Colonic mucosa (tissue), 4 donors: ENCODE results near the gene CCDC9B. TPM values are rescaled to one million over a fixed set of nuclear protein-coding genes. Genes with fewer than 3 reads are reported as not detected.

Source experiments
- DNase-seq: peaks from one replicate; pipeline ENCODE4 v3.0.0-alpha.2; 2020
- H3K27ac ChIP-seq: fragments of 200-600 bp; one replicate; pipeline ENCODE4 v1.8.0; 2021
- H3K27me3 ChIP-seq: fragments of 200-600 bp; one replicate; pipeline ENCODE4 v1.8.0; 2021
- H3K36me3 ChIP-seq: fragments of 200-600 bp; one replicate; pipeline ENCODE4 v1.8.0; 2021
- H3K4me1 ChIP-seq: fragments of 200-600 bp; one replicate; pipeline ENCODE4 v1.8.0; 2021; ENCODE audit warnings: mild to moderate bottlenecking
- H3K4me3 ChIP-seq: fragments of 200-600 bp; one replicate; pipeline ENCODE4 v1.8.0; 2021
- H3K9ac ChIP-seq, 2 donors: one replicate each; pipeline ENCODE4 v1.7.0; 2013; ENCODE audit warnings: control low read depth in 2 of 2, low read depth in 2 of 2, low read length in 2 of 2
- H3K9me3 ChIP-seq: fragments of 200-600 bp; one replicate; pipeline ENCODE4 v1.8.0; 2021
- intact Hi-C: fragments of 100-400 bp; cut with DNase I; formaldehyde crosslinking; loops from one replicate; pipeline ENCODE4 v1.14.1; 2022
- total RNA-seq, 2 donors: library from RNA; stranded (reverse); fragmentation: NEBNext Ultra II Directional in 1 of 2; extraction: Animal tissue kit (Norgen Biotek cat#: 25700) in 1 of 2; gene quantifications; one replicate each; pipeline ENCODE4 v1.2.1, GENCODE V29; 2021
- TF ChIP-seq, protein P1 (sequence below): fragments of 200-600 bp; IDR thresholded peaks from one replicate; pipeline ENCODE4 v1.8.0; 2022; ENCODE audit warnings: antibody characterized with exemption, mild to moderate bottlenecking
- donor health status: healthy.
- donor health status: DM: no; HTN: no; CAD: no.
- donor health status: DM: no; HTN: no; CAD: no.

CCDC9B gene
- total RNA-seq, 2 donors from 2014 or later: 13.1 to 28.7 TPM

DNA sequence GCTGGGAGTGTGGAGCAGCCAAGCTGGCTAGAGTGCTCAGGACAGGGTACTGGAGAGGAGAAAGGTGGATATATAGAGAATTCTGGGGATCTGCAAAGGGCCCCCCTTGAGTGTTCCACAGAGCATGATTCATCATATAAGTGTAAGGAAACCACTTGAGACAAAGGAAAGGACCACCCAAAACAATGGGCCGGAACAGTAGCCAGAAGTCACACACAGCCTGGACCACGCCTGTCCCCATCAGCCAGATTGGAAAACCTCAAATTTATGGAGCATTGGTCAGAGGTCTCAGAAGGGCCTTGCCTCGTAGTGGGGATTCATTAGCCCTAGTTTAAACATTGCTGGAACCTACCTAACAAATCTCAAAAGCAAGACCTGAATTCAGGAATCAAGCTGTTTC is 36.9 kb upstream of the CCDC9B start:
- Histone ChIP-seq H3K9ac (no peak overlapping the region), H3K27me3 (no peaks in the 10 kb centered on the region), H3K4me3 (no peak overlapping the region), H3K27ac (no peak overlapping the region), H3K36me3 (no peaks in the 10 kb centered on the region), H3K9me3 (no peaks in the 10 kb centered on the region), H3K4me1 (peaks cover 3% of the 10 kb centered on the region)
- intact Hi-C loops: no loop called here
- no peak for DNase-seq
- TF ChIP-seq, protein P1, sequence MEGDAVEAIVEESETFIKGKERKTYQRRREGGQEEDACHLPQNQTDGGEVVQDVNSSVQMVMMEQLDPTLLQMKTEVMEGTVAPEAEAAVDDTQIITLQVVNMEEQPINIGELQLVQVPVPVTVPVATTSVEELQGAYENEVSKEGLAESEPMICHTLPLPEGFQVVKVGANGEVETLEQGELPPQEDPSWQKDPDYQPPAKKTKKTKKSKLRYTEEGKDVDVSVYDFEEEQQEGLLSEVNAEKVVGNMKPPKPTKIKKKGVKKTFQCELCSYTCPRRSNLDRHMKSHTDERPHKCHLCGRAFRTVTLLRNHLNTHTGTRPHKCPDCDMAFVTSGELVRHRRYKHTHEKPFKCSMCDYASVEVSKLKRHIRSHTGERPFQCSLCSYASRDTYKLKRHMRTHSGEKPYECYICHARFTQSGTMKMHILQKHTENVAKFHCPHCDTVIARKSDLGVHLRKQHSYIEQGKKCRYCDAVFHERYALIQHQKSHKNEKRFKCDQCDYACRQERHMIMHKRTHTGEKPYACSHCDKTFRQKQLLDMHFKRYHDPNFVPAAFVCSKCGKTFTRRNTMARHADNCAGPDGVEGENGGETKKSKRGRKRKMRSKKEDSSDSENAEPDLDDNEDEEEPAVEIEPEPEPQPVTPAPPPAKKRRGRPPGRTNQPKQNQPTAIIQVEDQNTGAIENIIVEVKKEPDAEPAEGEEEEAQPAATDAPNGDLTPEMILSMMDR: no peak

DNA sequence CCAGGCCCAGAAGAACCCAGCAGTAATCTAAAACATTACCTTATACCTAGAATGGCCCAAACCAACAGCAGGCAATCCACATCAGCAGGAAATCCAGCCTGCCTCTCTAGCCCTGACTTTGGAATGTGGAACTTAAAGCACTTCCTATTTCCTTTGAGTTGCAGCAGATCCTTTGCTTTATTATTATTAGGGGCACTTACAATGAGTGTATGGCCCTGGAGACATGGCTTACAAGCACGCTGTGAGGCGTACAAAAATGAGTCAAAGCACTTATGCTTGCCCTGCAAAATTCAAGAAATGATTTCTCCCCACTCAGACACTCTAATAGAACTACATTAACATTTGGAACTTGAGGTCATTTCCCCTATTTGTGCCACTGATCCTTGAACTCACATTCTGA is 32.2 kb upstream of the CCDC9B start:
- Histone ChIP-seq H3K27me3 (no peaks in the 10 kb centered on the region), H3K27ac (no peak overlapping the region), H3K4me1 (no peaks in the 10 kb centered on the region), H3K4me3 (no peak overlapping the region), H3K36me3 (no peaks in the 10 kb centered on the region), H3K9ac (no peak overlapping the region), H3K9me3 (no peaks in the 10 kb centered on the region)
- TF ChIP-seq, protein P1: no peak
- intact Hi-C loops: no loop called here
- DNase-seq: no peak

DNA sequence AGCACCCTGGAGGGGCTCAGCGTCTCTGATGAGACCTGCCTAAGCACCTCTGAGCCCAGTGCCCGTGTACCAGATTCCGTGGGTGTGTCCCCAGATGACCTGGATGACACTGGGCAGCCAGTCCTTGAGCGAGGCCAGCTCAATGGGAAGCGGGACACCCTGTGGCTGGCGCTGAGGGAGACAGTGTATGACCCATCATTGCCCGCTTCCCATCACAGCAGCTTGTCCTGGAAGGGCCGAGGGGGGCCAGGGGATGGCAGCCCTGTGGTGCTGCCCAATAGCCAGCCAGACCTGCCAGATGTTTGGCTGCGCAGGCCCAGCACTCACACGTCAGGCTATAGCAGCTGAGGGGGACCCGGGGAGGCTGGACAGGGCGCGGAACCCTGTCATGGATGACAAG is 29.2 kb upstream of the CCDC9B start:
- Histone ChIP-seq H3K27me3 (no peaks in the 10 kb centered on the region), H3K9ac (no peak overlapping the region), H3K36me3 (no peaks in the 10 kb centered on the region), H3K27ac (no peak overlapping the region), H3K4me3 (no peak overlapping the region), H3K4me1 (peaks cover 9% of the 10 kb centered on the region), H3K9me3 (no peaks in the 10 kb centered on the region)
- TF ChIP-seq, protein P1: no peak
- no peak for DNase-seq
- intact Hi-C loops: loop anchor here (2.0 to 5.0 kb wide), 2 partner anchors 48 to 53 kb away; partner anchors contain the start of gene INAFM2

DNA sequence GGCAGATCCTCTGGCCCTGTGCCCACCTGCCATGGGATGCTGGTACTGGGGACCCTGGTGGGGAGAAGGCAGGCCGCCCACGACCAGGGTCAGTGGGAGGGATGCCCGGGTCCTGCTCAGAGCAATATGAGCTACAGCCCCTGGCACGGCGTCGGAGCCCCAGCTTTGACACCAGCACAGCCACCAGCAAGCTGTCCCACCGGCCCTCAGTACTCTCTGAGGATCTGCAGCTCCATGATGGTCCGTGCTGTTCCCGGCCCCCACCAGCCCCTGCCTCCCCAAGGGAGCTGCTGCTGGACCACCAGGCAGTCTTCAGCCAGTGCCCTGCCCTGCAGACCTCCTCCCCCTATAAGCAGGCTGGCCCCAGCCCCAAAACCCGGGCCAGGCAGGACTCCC is 28.7 kb upstream of the CCDC9B start:
- no peak overlapping the region for H3K4me3 ChIP-seq
- TF ChIP-seq, protein P1: no peak
- no peaks in the 10 kb centered on the region for H3K36me3 ChIP-seq
- no peak overlapping the region for H3K27ac ChIP-seq
- no peak overlapping the region for H3K9ac ChIP-seq
- H3K9me3 ChIP-seq: no peaks in the 10 kb centered on the region
- no peak for DNase-seq
- peaks cover 9% of the 10 kb centered on the region for H3K4me1 ChIP-seq
- intact Hi-C loops: loop anchor here (2.0 to 5.0 kb wide), 2 partner anchors 47 to 53 kb away; partner anchors contain the start of gene INAFM2
- no peaks in the 10 kb centered on the region for H3K27me3 ChIP-seq

DNA sequence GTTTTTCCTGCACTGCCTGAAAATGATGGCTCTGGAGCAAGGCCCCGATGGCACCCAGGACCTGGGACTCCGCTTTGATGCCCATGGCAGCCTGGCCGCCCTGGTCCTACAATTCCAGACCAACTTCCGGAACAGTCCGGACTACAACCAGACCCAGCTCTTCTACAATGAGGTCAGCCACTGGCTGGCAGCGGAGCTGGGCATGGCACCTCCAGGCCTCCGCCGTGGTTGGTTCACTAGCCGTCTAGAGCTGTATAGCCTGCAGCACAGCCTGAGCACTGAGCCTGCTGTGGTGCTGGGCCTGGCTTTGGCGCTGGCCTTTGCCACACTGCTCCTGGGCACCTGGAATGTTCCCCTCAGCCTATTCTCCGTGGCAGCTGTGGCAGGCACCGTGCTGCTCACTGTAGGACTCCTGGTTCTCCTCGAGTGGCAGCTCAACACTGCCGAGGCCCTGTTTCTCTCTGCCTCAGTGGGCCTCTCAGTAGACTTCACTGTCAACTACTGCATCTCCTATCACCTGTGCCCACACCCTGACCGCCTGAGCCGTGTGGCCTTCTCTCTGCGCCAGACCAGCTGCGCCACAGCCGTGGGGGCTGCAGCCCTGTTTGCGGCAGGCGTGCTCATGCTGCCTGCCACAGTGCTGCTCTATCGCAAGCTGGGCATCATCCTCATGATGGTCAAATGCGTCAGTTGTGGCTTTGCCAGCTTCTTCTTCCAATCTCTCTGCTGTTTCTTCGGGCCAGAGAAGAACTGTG is 28.2 kb upstream of the CCDC9B start:
- H3K27me3 ChIP-seq: no peaks in the 10 kb centered on the region
- DNase-seq: no peak
- H3K9ac ChIP-seq: no peak overlapping the region
- no peaks in the 10 kb centered on the region for H3K36me3 ChIP-seq
- H3K27ac ChIP-seq: no peak overlapping the region
- H3K4me1 ChIP-seq: peaks cover 9% of the 10 kb centered on the region
- intact Hi-C loops: loop anchor here (2.0 to 5.0 kb wide), 2 partner anchors 47 to 54 kb away; partner anchors contain the start of gene INAFM2
- H3K4me3 ChIP-seq: no peak overlapping the region
- H3K9me3 ChIP-seq: no peaks in the 10 kb centered on the region
- TF ChIP-seq, protein P1: no peak
